Measurements from ENCODE around the gene ST6GALNAC4.

Gene ST6GALNAC4

GRCh38 chr9:127941062-127941960 is 24.5 kb upstream of the ST6GALNAC4 start:
- no peak for TF ChIP-seq CTCF (IDR thresholded peaks at IDR 0.05; ENCODE audit: low read depth, low read length)
- no peak overlapping the region for H3K4me3 ChIP-seq (ENCODE audit: low read depth, low read length)

GRCh38 chr9:127940593-127940992 is 23.8 kb upstream of the ST6GALNAC4 start:
- H3K4me3 ChIP-seq (ENCODE audit: low read depth, low read length), result no peak overlapping the region
- no peak for TF ChIP-seq CTCF (IDR thresholded peaks at IDR 0.05; ENCODE audit: low read depth, low read length)

GRCh38 chr9:127938298-127938690 is 21.5 kb upstream of the ST6GALNAC4 start:
- no peak for TF ChIP-seq CTCF (IDR thresholded peaks at IDR 0.05; ENCODE audit: low read depth, low read length)
- no peak overlapping the region for H3K4me3 ChIP-seq (ENCODE audit: low read depth, low read length)

GRCh38 chr9:127937388-127938297 is 20.8 kb upstream of the ST6GALNAC4 start, which contains the start of gene DPM2:
Gene DPM2 (minus strand): TSS chr9:127937854. CDS start chr9:127937820, 34 bp downstream.
- H3K4me3 ChIP-seq (ENCODE audit: low read depth, low read length), result peak within 1 kb of the TSS; percentile 90
- TF ChIP-seq CTCF (IDR thresholded peaks at IDR 0.05; ENCODE audit: low read depth, low read length), result no peak

- peak overlapping the region; percentile 90 for H3K4me3 ChIP-seq (ENCODE audit: low read depth, low read length)
- TF ChIP-seq CTCF (IDR thresholded peaks at IDR 0.05; ENCODE audit: low read depth, low read length), result no peak
Measured at GRCh38 chr9:127937056-127937387, 20.2 kb upstream of the ST6GALNAC4 start.

- peak overlapping the region; percentile 90 for H3K4me3 ChIP-seq (ENCODE audit: low read depth, low read length)
- TF ChIP-seq CTCF (IDR thresholded peaks at IDR 0.05; ENCODE audit: low read depth, low read length), result no peak
Measured at GRCh38 chr9:127936347-127936852, 19.6 kb upstream of the ST6GALNAC4 start.
